SK-MEL-5 (cell line): Measurements from ENCODE around the gene BEND6. TPM values are rescaled to one million over a fixed set of nuclear protein-coding genes. Genes with fewer than 3 reads are reported as not detected.
A peak's percentile ranks its signal among the peaks of the same experiment; 100 is the strongest.

ENCODE experiments used
- DNase-seq: peaks from one replicate; pipeline ENCODE4 v3.0.0-alpha.2; 2016; ENCODE audit warnings: low read depth, low spot score
- in situ Hi-C: cut with HindIII; loops from 2 replicates; pipeline ENCODE4 v1.10.0; 2016; ENCODE audit warnings: low sequenced_read_pairs, high pct_unique_total_duplicates, low pct_unique_long_range_greater_than_20kb
- total RNA-seq: library from RNA; depleted of rRNA; stranded (reverse); fragments of >200 nt; shearing (Covaris generic); gene quantifications from 2 replicates; pipeline ENCODE4 v1.2.3, GENCODE V29; 2014

BEND6 gene
- total RNA-seq, 1 experiment from 2014 or later, result 0.63 TPM

- in situ Hi-C loops, result no loop called here
Observed at GRCh38 chr6:56934876-56935275, 20.0 kb upstream of the BEND6 start.

GRCh38 chr6:56936466-56936865 is 18.4 kb upstream of the BEND6 start:
- in situ Hi-C loops, result no loop called here
- no peak for DNase-seq

More at GRCh38 chr6:56934876-56935275, 20.0 kb upstream of the BEND6 start:
- no peak for DNase-seq

GRCh38 chr6:56938649-56939191 is 16.2 kb upstream of the BEND6 start:
- no peak for DNase-seq
- in situ Hi-C loops, result no loop called here

GRCh38 chr6:56940463-56940862 is 14.4 kb upstream of the BEND6 start:
- in situ Hi-C loops, result no loop called here

GRCh38 chr6:56940977-56941376 is 13.9 kb upstream of the BEND6 start:
- no peak for DNase-seq
- in situ Hi-C loops, result no loop called here

More at GRCh38 chr6:56940463-56940862, 14.4 kb upstream of the BEND6 start:
- DNase-seq, result no peak

GRCh38 chr6:56944661-56945060 is 10.2 kb upstream of the BEND6 start:
- DNase-seq, result no peak
- in situ Hi-C loops, result no loop called here

- in situ Hi-C loops, result no loop called here
- no peak for DNase-seq
Observed at GRCh38 chr6:56946368-56946767, 8.5 kb upstream of the BEND6 start.

- in situ Hi-C loops, result no loop called here
- DNase-seq, result no peak
Observed at GRCh38 chr6:56947924-56948323, 7.0 kb upstream of the BEND6 start.

- DNase-seq, result no peak
- in situ Hi-C loops, result no loop called here
Observed at GRCh38 chr6:56949265-56949664, 5.6 kb upstream of the BEND6 start.

- in situ Hi-C loops, result no loop called here
Observed at GRCh38 chr6:56949925-56950495, 4.9 kb upstream of the BEND6 start.

GRCh38 chr6:56951049-56951831 is 3.7 kb upstream of the BEND6 start:
- in situ Hi-C loops, result no loop called here

More at GRCh38 chr6:56949925-56950495, 4.9 kb upstream of the BEND6 start:
- DNase-seq, result peak; percentile 66

GRCh38 chr6:56953597-56954402 is 1.1 kb upstream of the BEND6 start:
- in situ Hi-C loops, result no loop called here
- no peak for DNase-seq

More at GRCh38 chr6:56951049-56951831, 3.7 kb upstream of the BEND6 start:
- DNase-seq, result no peak

GRCh38 chr6:56955171-56956155 is 556 bp downstream of the BEND6 start:
- in situ Hi-C loops, result no loop called here
- peak; percentile 93 for DNase-seq

GRCh38 chr6:56956491-56956890 is 1.6 kb downstream of the BEND6 start:
- DNase-seq, result no peak
- in situ Hi-C loops, result no loop called here

- in situ Hi-C loops, result no loop called here
- no peak for DNase-seq
Observed at GRCh38 chr6:56957856-56958255, 2.9 kb downstream of the BEND6 start.

GRCh38 chr6:56958481-56958880 is 3.6 kb downstream of the BEND6 start:
- DNase-seq, result no peak

GRCh38 chr6:56959094-56959493 is 4.2 kb downstream of the BEND6 start:
- in situ Hi-C loops, result no loop called here
- DNase-seq, result no peak

More at GRCh38 chr6:56958481-56958880, 3.6 kb downstream of the BEND6 start:
- in situ Hi-C loops, result no loop called here
